Left ventricle myocardium inferior (tissue), 1 donor: ENCODE measurements around the gene VPS45. TPM values are rescaled to one million over a fixed set of nuclear protein-coding genes. Genes with fewer than 3 reads are reported as not detected.
"Not testable (repeated sequence)": the region's sequence is repeated elsewhere in the genome, so short reads cannot be mapped to it uniquely, and the experiment has no call there.

ENCODE experiments used
- DNase-seq: peaks from one replicate; pipeline ENCODE4 v3.0.0-alpha.2; 2020
- H3K27ac ChIP-seq: fragments of 200-600 bp; replicated peaks from 2 replicates; pipeline ENCODE4 v1.8.0; 2021
- H3K27me3 ChIP-seq: fragments of 200-600 bp; 2 replicates; pipeline ENCODE4 v1.8.0; 2021; ENCODE audit warnings: low read depth
- H3K36me3 ChIP-seq: fragments of 200-600 bp; 2 replicates; pipeline ENCODE4 v1.8.0; 2021
- H3K4me1 ChIP-seq: fragments of 200-600 bp; 2 replicates; pipeline ENCODE4 v1.8.0; 2021
- H3K4me3 ChIP-seq: fragments of 200-600 bp; 2 replicates; pipeline ENCODE4 v1.8.0; 2021; ENCODE audit warnings: mild to moderate bottlenecking, moderate library complexity
- H3K9me3 ChIP-seq: fragments of 200-600 bp; replicated peaks from 2 replicates; pipeline ENCODE4 v1.8.0; 2021
- intact Hi-C: fragments of 100-400 bp; cut with micrococcal nuclease; formaldehyde crosslinking; loops from one replicate; pipeline ENCODE4 v1.11.0; 2022
- total RNA-seq: library from RNA; stranded (reverse); fragmentation: NEBNext Ultra II Directional; extraction: Animal tissue kit (Norgen Biotek cat#: 25700); gene quantifications from one replicate; pipeline ENCODE4 v1.2.1, GENCODE V29; 2021
- TF ChIP-seq, protein P1 (sequence below): fragments of 200-600 bp; IDR thresholded peaks from 2 replicates; pipeline ENCODE4 v1.8.0; 2021; ENCODE audit warnings: antibody characterized with exemption, mild to moderate bottlenecking, borderline replicate concordance
- donor health status: DM: no; HTN: yes; CAD: no; lungs with severe emphysema.

VPS45 gene
- total RNA-seq, 1 donor from 2014 or later = 54.4 TPM

DNA sequence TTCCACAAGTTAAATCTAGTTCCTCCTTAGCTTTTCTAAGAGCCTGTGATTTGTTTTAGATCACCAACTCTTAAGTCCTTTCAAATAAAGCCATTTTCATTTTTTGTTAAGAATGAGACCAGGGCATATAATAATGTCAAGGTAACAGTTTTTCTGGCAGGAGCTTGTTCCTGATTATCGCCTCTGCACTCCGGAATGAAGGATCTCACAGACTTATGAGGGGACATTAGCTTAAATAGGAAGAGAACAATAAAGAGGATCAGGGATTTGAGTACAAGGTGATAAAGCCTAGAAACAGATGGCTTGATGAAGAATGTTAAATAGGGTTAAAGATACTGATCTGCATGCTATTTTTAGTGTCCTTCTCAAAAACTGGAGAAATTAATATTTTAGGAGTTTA is 43.4 kb upstream of the VPS45 start:
- H3K27ac ChIP-seq = no peak overlapping the region
- H3K4me3 ChIP-seq = no peak overlapping the region
- H3K27me3 ChIP-seq = no peaks in the 10 kb centered on the region
- TF ChIP-seq, protein P1, sequence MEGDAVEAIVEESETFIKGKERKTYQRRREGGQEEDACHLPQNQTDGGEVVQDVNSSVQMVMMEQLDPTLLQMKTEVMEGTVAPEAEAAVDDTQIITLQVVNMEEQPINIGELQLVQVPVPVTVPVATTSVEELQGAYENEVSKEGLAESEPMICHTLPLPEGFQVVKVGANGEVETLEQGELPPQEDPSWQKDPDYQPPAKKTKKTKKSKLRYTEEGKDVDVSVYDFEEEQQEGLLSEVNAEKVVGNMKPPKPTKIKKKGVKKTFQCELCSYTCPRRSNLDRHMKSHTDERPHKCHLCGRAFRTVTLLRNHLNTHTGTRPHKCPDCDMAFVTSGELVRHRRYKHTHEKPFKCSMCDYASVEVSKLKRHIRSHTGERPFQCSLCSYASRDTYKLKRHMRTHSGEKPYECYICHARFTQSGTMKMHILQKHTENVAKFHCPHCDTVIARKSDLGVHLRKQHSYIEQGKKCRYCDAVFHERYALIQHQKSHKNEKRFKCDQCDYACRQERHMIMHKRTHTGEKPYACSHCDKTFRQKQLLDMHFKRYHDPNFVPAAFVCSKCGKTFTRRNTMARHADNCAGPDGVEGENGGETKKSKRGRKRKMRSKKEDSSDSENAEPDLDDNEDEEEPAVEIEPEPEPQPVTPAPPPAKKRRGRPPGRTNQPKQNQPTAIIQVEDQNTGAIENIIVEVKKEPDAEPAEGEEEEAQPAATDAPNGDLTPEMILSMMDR = no peak
- H3K4me1 ChIP-seq = peaks cover 9% of the 10 kb centered on the region
- no peaks in the 10 kb centered on the region for H3K9me3 ChIP-seq
- H3K36me3 ChIP-seq = no peaks in the 10 kb centered on the region
- DNase-seq = no peak
- intact Hi-C loops = no loop called here

DNA sequence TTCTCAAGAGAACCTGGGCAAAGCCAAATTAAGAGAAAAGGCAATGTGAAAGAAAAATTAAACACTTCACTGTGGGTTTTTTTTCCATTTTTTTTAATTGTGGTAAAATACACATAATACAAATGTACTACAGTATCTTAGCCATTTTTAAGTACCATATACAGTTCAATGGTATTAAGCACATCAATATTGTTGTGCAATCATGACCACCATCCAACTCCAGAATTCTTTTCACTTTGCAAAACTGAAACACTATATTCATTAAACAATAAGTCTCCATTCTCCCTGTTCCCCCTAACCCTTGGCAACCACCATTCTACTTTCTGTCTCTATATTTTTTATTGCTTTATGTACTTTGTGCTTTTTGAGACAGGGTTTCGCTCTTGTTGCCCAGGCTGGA is 39.3 kb upstream of the VPS45 start:
- no peak overlapping the region for H3K27ac ChIP-seq
- H3K27me3 ChIP-seq = no peaks in the 10 kb centered on the region
- no peaks in the 10 kb centered on the region for H3K4me1 ChIP-seq
- no peaks in the 10 kb centered on the region for H3K9me3 ChIP-seq
- intact Hi-C loops = no loop called here
- H3K4me3 ChIP-seq = no peak overlapping the region
- TF ChIP-seq, protein P1 = no peak
- H3K36me3 ChIP-seq = no peaks in the 10 kb centered on the region
- DNase-seq = no peak

DNA sequence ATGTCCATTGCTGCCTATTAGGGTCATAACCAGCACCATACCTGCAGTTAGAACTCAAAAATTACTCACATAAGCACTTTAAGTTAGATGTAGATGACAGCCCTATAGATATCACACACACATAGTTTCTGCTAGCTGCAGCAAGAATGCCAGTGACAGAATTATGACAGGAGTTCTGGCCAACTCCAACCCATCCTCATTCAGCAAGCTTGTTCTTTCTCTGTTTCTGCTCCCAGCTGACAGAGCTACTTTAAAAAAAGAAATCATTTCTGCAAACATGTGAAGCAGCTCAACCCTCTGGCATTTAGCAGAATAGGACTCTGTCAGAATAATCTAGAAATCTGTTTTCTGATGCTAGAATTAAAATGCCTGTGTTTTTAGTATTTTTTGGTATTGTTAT is 33.2 kb upstream of the VPS45 start:
- H3K9me3 ChIP-seq = no peaks in the 10 kb centered on the region
- no peak overlapping the region for H3K4me3 ChIP-seq
- no peaks in the 10 kb centered on the region for H3K27me3 ChIP-seq
- H3K27ac ChIP-seq = no peak overlapping the region
- no peaks in the 10 kb centered on the region for H3K36me3 ChIP-seq
- intact Hi-C loops = no loop called here
- DNase-seq = no peak
- no peaks in the 10 kb centered on the region for H3K4me1 ChIP-seq
- TF ChIP-seq, protein P1 = no peak

DNA sequence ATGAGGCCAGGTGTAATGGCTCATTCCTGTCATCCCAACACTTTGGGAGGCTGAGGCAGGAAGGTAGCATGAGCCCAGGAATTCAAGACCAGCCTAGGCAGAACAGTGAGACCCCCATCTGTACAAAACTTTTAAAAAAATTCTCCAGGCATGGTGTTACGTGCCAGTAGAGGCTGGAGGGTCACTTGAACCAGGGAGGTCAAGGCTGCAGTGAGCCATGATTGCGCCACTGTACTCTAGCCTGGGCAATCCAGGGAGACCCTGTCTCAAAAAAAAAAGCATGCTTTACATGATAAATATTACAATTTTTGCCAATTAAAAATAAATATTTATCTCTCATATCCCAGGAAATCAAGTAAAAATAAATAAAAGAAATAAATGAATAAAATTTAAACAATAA is 17.6 kb upstream of the VPS45 start:
- Histone ChIP-seq H3K27ac (no peak overlapping the region), H3K4me1 (peaks cover 3% of the 10 kb centered on the region), H3K9me3 (no peaks in the 10 kb centered on the region), H3K27me3 (no peaks in the 10 kb centered on the region), H3K36me3 (peaks cover 9% of the 10 kb centered on the region), H3K4me3 (no peak overlapping the region)
- TF ChIP-seq, protein P1 = no peak
- intact Hi-C loops = loop anchor here (2.0 kb wide), 1 partner anchor 87 kb away; no protein-coding TSS in a partner anchor
- no peak for DNase-seq

DNA sequence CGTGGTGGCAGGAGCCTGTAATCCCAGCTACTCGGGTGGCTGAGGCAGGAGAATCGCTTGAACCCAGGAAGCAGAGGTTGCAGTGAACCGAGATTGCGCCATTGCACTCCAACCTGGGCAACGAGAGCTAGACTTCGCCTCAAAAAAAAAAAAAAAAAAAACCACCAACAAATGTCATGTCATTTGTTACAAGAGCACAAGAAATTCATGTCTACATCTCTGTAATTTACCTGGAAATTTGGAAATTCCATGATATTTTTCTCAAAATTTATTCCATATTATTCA is 16.5 kb upstream of the VPS45 start:
- H3K27ac ChIP-seq = no peak overlapping the region
- H3K9me3 ChIP-seq = no peaks in the 10 kb centered on the region
- no peak for DNase-seq
- TF ChIP-seq, protein P1 = no peak
- H3K27me3 ChIP-seq = no peaks in the 10 kb centered on the region
- peaks cover 9% of the 10 kb centered on the region for H3K36me3 ChIP-seq
- H3K4me3 ChIP-seq = no peak overlapping the region
- intact Hi-C loops = loop anchor here (2.0 kb wide), 1 partner anchor 88 kb away; no protein-coding TSS in a partner anchor
- H3K4me1 ChIP-seq = peaks cover 4% of the 10 kb centered on the region

DNA sequence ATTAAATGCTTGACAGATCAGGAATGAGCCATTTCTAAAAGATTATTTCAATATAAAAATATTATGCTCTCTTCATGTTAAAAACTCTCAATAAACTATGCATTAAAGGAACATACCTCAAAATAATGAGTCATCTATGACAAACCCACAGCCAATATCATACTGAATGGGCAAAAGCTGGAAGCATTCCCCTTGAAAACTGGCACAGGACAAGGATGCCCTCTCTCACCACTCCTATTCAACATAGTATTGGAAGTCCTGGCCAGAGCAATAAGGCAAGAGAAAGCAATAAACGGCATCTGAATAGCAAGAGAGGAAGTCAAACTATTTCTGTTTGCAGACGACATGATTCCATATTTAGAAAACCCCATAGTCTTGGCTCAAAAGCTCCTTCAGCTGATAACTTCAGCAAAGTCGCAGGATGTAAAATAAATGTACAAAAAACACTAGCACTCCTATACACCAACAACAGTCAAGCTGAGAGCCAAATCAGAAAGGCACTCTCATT is 15.6 kb upstream of the VPS45 start:
- H3K4me1 ChIP-seq = peaks cover 13% of the 10 kb centered on the region
- not testable (repeated sequence) for H3K27me3 ChIP-seq, H3K27ac ChIP-seq, H3K4me3 ChIP-seq, H3K9me3 ChIP-seq, DNase-seq, H3K36me3 ChIP-seq
- intact Hi-C loops = loop anchor here (2.0 kb wide), 1 partner anchor 89 kb away; no protein-coding TSS in a partner anchor
